Ascending aorta (tissue), 2 donors: ENCODE data around the gene HEXIM2. TPM values are rescaled to one million over a fixed set of nuclear protein-coding genes. Genes with fewer than 3 reads are reported as not detected.
A peak's percentile ranks its signal among the peaks of the same experiment; 100 is the strongest.

Source experiments
- DNase-seq, 2 donors: peaks; one replicate each; pipeline ENCODE4 v3.0.0-alpha.2; 2019; ENCODE audit warnings: low spot score in 2 of 2
- H3K27ac ChIP-seq, 2 donors: fragments of 200-600 bp; sonication (generic); one replicate each; pipeline ENCODE4 v1.5.1; 2016 to 2017; ENCODE audit warnings: mild to moderate bottlenecking in 1 of 2
- H3K27me3 ChIP-seq: fragments of 200-600 bp; sonication (generic); one replicate; pipeline ENCODE4 v1.5.1; 2017
- H3K36me3 ChIP-seq, 2 donors: fragments of 200-600 bp; sonication (generic); one replicate each; pipeline ENCODE4 v1.5.1; 2016
- H3K4me1 ChIP-seq, 2 donors: fragments of 200-600 bp; sonication (generic); one replicate each; pipeline ENCODE4 v1.5.1; 2016 to 2017; ENCODE audit warnings: mild to moderate bottlenecking in 1 of 2
- H3K4me3 ChIP-seq, 2 donors: fragments of 200-600 bp; sonication (generic); one replicate each; pipeline ENCODE4 v1.5.1; 2016 to 2017; ENCODE audit warnings: mild to moderate bottlenecking in 1 of 2
- H3K9me3 ChIP-seq, 2 donors: fragments of 200-600 bp; sonication (generic); one replicate each; pipeline ENCODE4 v1.5.1; 2016
- intact Hi-C: fragments of 100-400 bp; cut with DNase I; formaldehyde crosslinking; loops from one replicate; pipeline ENCODE4 v1.15.1; 2023
- total RNA-seq: library from RNA; depleted of rRNA; stranded (reverse); fragments of >200 nt; gene quantifications from one replicate; pipeline ENCODE4 v1.1.0, GENCODE V29; 2016
- TF ChIP-seq, protein P1 (sequence below), 3 experiments: fragments of 200-600 bp in 2 of 3; fragments of 450-650 bp in 1 of 3; sonication (generic) in 2 of 3; IDR thresholded peaks; one replicate each; pipeline ENCODE4 v1.5.1; 2016 to 2019; ENCODE audit warnings: antibody characterized with exemption in 3 of 3, mild to moderate bottlenecking in 1 of 3, moderate library complexity in 1 of 3

The HEXIM2 gene
- total RNA-seq, 1 donor from 2014 or later: 1.4 TPM

DNA sequence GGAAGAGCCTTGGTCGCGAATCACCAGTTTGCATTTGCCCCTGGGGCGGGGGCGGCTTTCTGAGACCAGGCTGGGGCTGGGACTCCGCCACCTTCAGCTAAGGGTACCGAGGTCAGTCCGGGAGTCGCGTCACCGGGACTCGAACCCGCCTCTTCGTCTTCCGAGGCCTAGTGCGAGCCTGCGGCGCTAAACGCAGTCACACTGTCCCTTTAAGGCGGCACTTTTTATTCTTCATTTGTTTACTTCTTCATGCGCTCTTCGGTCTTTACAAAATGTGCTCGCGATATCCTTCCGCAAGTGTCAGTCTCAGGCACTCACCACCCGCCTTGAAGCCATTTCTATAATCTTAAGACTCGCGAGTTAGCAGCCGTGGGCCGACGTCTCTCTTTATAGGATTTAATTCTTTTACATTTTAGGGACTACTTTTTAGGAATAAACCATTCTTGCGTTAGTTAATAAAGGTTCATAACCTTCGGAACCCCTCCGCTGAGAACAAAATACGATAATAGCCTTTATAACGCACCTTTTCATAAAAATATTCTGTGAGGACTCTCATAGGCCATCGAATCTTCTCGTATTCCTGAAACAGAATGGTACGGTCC, 14.0 kb upstream of the HEXIM2 start:
- H3K27me3 ChIP-seq: no peaks in the 10 kb centered on the region
- no peaks in the 10 kb centered on the region for H3K36me3 ChIP-seq
- H3K4me1 ChIP-seq: peaks cover 11 to 47% of the 10 kb centered on the region in 2 donors
- TF ChIP-seq, protein P1, sequence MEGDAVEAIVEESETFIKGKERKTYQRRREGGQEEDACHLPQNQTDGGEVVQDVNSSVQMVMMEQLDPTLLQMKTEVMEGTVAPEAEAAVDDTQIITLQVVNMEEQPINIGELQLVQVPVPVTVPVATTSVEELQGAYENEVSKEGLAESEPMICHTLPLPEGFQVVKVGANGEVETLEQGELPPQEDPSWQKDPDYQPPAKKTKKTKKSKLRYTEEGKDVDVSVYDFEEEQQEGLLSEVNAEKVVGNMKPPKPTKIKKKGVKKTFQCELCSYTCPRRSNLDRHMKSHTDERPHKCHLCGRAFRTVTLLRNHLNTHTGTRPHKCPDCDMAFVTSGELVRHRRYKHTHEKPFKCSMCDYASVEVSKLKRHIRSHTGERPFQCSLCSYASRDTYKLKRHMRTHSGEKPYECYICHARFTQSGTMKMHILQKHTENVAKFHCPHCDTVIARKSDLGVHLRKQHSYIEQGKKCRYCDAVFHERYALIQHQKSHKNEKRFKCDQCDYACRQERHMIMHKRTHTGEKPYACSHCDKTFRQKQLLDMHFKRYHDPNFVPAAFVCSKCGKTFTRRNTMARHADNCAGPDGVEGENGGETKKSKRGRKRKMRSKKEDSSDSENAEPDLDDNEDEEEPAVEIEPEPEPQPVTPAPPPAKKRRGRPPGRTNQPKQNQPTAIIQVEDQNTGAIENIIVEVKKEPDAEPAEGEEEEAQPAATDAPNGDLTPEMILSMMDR (IDR thresholded peaks at IDR 0.05): no peak
- intact Hi-C loops: loop anchor here (1.0 to 10.0 kb wide), 4 partner anchors 14 to 1243 kb away; partner anchors contain the start of genes HEXIM2, MAP3K14 and MPP2
- peak in 1 of 2 donors; percentile 87 for DNase-seq
- peak overlapping the region; percentile 70 to 73 for H3K4me3 ChIP-seq
- H3K9me3 ChIP-seq: no peaks in the 10 kb centered on the region
- peak overlapping the region; percentile 96 for H3K27ac ChIP-seq

DNA sequence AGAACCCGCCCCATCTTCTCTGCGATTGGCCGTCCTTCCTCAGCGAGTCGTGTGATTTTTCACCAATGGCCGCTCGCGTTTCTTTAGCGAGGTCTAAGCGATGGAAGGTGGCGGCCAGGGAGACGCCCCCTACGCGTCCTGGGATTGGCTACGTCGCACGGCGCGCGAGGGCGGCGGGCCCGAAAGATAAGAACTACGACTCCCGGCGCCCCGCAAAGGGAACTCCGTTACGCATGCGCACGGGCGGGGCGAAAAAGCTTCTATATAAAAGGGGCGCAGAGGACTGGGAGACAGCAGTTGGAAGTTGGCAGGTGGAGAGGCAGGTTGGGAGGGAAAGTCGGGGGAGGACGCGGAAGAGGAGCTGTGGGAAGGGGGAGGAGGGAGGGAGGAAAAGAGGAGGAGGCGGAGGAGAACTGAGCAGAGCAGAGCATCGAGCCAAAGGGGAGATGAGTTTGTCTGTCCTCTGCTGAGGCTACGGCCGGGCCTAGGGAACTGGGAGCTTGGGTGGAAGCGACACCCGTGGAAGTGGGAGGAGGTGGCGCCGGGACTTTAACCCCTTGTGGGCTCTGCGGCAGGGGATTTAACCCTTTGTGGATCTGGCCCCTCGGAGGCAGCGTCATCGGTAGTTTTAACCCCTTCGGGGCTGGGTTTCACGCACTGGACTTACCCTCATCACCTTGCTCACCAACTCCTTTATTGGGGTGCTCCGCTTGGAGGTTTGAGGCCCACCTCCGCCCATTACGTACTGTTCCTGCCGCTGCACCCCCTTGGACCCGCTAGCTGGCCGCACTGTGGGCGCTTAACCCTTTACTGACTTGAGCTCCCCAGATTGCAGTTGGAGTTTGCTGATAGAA, 13.3 kb upstream of the HEXIM2 start, which contains the start of gene HEXIM1:
HEXIM1 (plus strand) TSS at position 293 of the 854 bp plus-strand sequence. CDS start 716 bp downstream, outside the sequence.
- TF ChIP-seq, protein P1 (IDR thresholded peaks at IDR 0.05): no peak
- no peaks in the 10 kb centered on the region for H3K36me3 ChIP-seq
- H3K4me3 ChIP-seq: peak within 1 kb of the TSS; percentile 73 to 90
- no peaks in the 10 kb centered on the region for H3K9me3 ChIP-seq
- no peaks in the 10 kb centered on the region for H3K27me3 ChIP-seq
- peaks cover 11 to 47% of the 10 kb centered on the region in 2 donors for H3K4me1 ChIP-seq
- DNase-seq: peak; percentile 98 to 100
- intact Hi-C loops: loop anchor here (1.0 to 10.0 kb wide), 6 partner anchors 13 to 1244 kb away; partner anchors contain the start of genes ACBD4, HEXIM2, MAP3K14 and MPP2
- peak within 1 kb of the TSS; percentile 96 to 97 for H3K27ac ChIP-seq

DNA sequence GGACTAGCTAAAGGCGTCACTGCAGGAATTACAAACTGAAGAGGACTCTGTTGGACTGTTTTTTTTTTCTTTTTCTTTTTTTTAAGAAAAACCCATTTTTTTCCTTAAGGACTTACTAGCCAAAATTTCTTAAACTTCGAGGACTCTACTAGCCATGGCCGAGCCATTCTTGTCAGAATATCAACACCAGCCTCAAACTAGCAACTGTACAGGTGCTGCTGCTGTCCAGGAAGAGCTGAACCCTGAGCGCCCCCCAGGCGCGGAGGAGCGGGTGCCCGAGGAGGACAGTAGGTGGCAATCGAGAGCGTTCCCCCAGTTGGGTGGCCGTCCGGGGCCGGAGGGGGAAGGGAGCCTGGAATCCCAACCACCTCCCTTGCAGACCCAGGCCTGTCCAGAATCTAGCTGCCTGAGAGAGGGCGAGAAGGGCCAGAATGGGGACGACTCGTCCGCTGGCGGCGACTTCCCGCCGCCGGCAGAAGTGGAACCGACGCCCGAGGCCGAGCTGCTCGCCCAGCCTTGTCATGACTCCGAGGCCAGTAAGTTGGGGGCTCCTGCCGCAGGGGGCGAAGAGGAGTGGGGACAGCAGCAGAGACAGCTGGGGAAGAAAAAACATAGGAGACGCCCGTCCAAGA, 12.5 kb upstream of the HEXIM2 start:
- peak in 1 of 2 donors; percentile 94 for DNase-seq
- intact Hi-C loops: loop anchor here (1.0 to 10.0 kb wide), 4 partner anchors 14 to 1244 kb away; partner anchors contain the start of genes ACBD4, MAP3K14 and MPP2
- Histone ChIP-seq H3K27ac (peak overlapping the region; percentile 94 to 97), H3K36me3 (no peaks in the 10 kb centered on the region), H3K4me1 (peaks cover 11 to 44% of the 10 kb centered on the region in 2 donors), H3K9me3 (no peaks in the 10 kb centered on the region), H3K4me3 (peak overlapping the region; percentile 72 to 90), H3K27me3 (no peaks in the 10 kb centered on the region)
- TF ChIP-seq, protein P1 (IDR thresholded peaks at IDR 0.05): peak; percentile 86 to 93 (median 87)

DNA sequence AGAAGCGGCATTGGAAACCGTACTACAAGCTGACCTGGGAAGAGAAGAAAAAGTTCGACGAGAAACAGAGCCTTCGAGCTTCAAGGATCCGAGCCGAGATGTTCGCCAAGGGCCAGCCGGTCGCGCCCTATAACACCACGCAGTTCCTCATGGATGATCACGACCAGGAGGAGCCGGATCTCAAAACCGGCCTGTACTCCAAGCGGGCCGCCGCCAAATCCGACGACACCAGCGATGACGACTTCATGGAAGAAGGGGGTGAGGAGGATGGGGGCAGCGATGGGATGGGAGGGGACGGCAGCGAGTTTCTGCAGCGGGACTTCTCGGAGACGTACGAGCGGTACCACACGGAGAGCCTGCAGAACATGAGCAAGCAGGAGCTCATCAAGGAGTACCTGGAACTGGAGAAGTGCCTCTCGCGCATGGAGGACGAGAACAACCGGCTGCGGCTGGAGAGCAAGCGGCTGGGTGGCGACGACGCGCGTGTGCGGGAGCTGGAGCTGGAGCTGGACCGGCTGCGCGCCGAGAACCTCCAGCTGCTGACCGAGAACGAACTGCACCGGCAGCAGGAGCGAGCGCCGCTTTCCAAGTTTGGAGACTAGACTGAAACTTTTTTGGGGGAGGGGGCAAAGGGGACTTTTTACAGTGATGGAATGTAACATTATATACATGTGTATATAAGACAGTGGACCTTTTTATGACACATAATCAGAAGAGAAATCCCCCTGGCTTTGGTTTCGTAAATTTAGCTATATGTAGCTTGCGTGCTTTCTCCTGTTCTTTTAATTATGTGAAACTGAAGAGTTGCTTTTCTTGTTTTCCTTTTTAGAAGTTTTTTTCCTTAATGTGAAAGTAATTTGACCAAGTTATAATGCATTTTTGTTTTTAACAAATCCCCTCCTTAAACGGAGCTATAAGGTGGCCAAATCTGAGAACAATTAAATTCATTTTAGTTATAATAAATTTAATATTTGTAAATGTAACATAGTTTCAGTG, 11.7 kb upstream of the HEXIM2 start:
- no peaks in the 10 kb centered on the region for H3K9me3 ChIP-seq
- no peaks in the 10 kb centered on the region for H3K27me3 ChIP-seq
- H3K4me3 ChIP-seq: peak overlapping the region; percentile 72 to 90
- H3K4me1 ChIP-seq: peaks cover 9 to 41% of the 10 kb centered on the region in 2 donors
- intact Hi-C loops: loop anchor here (1.0 to 10.0 kb wide), 4 partner anchors 15 to 1245 kb away; partner anchors contain the start of genes ACBD4, MAP3K14 and MPP2
- no peaks in the 10 kb centered on the region for H3K36me3 ChIP-seq
- TF ChIP-seq, protein P1 (IDR thresholded peaks at IDR 0.05): no peak
- peak in 1 of 2 donors; percentile 85 for DNase-seq
- H3K27ac ChIP-seq: peak overlapping the region; percentile 94 to 97
